CD4-positive, CD25-positive, alpha-beta regulatory T cell (primary cell): ENCODE data around the gene NFKBIA. TPM values are rescaled to one million over a fixed set of nuclear protein-coding genes. Genes with fewer than 3 reads are reported as not detected.

ENCODE experiments used
- ATAC-seq, 2 donors: fragments of 150-1000 bp; cut with Tn5 transposase; one replicate each; pipeline ENCODE4 v1.10.0; 2021; ENCODE audit warnings: low read depth in 2 of 2, moderate number of reproducible peaks in 2 of 2, moderate library complexity in 1 of 2
- DNase-seq, 3 donors: peaks; one replicate each; pipeline versions ENCODE4 v3.0.0 to v3.0.0-alpha.2; 2012 to 2022; ENCODE audit warnings: mixed read lengths in 1 of 3
- H3K27ac ChIP-seq: one replicate; pipeline ENCODE4 v1.7.0; 2013; ENCODE audit warnings: mild to moderate bottlenecking, low read length; ENCODE audit not compliant: insufficient read depth, poor library complexity, severe bottlenecking
- H3K27me3 ChIP-seq: one replicate; pipeline ENCODE4 v1.7.0; 2013; ENCODE audit warnings: low read length; ENCODE audit not compliant: control insufficient read depth, insufficient read depth
- H3K36me3 ChIP-seq: one replicate; pipeline ENCODE4 v1.7.0; 2013; ENCODE audit warnings: mild to moderate bottlenecking, low read length, moderate library complexity; ENCODE audit not compliant: control insufficient read depth, insufficient read depth
- H3K4me1 ChIP-seq: 2 replicates; pipeline ENCODE4 v1.7.0; 2013; ENCODE audit warnings: mild to moderate bottlenecking, low read length; ENCODE audit not compliant: insufficient read depth, control insufficient read depth, poor library complexity, severe bottlenecking
- H3K4me3 ChIP-seq: one replicate; pipeline ENCODE4 v1.7.0; 2013; ENCODE audit warnings: low read depth, mild to moderate bottlenecking, low read length, moderate library complexity
- H3K9me3 ChIP-seq, 2 experiments: 1 replicate in 1 of 2; 2 replicates in 1 of 2; pipeline ENCODE4 v1.7.0; 2013; ENCODE audit warnings: low read length in 2 of 2, mild to moderate bottlenecking in 1 of 2, moderate library complexity in 1 of 2; ENCODE audit not compliant: control insufficient read depth in 2 of 2
- H3K27ac Mint-ChIP-seq, 3 donors: one replicate each; pipeline ENCODE4 v1.8.0; 2020 to 2022; ENCODE audit warnings: mild to moderate bottlenecking in 3 of 3, mixed read lengths in 3 of 3, moderate library complexity in 2 of 3
- H3K27me3 Mint-ChIP-seq: one replicate; pipeline ENCODE4 v1.8.0; 2022; ENCODE audit warnings: mild to moderate bottlenecking, mixed read lengths
- H3K36me3 Mint-ChIP-seq: one replicate; pipeline ENCODE4 v1.8.0; 2020; ENCODE audit warnings: mixed read lengths
- H3K4me1 Mint-ChIP-seq, 4 donors: one replicate each; pipeline ENCODE4 v1.8.0; 2020 to 2022; ENCODE audit warnings: mixed read lengths in 4 of 4, mild to moderate bottlenecking in 1 of 4
- H3K4me3 Mint-ChIP-seq, 4 donors: one replicate each; pipeline ENCODE4 v1.8.0; 2020 to 2022; ENCODE audit warnings: mild to moderate bottlenecking in 4 of 4, mixed read lengths in 4 of 4, moderate library complexity in 3 of 4
- H3K9me3 Mint-ChIP-seq, 7 donors: one replicate each; pipeline ENCODE4 v1.8.0; 2020 to 2022; ENCODE audit warnings: mixed read lengths in 7 of 7, mild to moderate bottlenecking in 3 of 7, moderate library complexity in 2 of 7
- polyA plus RNA-seq, 4 donors: library from polyadenylated mRNA; unstranded; fragments of 300-500 nt; fragmentation: Illumina TruSeq; gene quantifications; one replicate each; pipeline ENCODE4 v1.2.3, GENCODE V29; 2021
- total RNA-seq: library from RNA; stranded (reverse); gene quantifications from one replicate; pipeline ENCODE4 v1.2.3, GENCODE V29; 2022

Gene NFKBIA
- total and polyA plus RNA-seq, 5 donors from 2014 or later, result 210 to 1,380 (median 259) TPM

DNA sequence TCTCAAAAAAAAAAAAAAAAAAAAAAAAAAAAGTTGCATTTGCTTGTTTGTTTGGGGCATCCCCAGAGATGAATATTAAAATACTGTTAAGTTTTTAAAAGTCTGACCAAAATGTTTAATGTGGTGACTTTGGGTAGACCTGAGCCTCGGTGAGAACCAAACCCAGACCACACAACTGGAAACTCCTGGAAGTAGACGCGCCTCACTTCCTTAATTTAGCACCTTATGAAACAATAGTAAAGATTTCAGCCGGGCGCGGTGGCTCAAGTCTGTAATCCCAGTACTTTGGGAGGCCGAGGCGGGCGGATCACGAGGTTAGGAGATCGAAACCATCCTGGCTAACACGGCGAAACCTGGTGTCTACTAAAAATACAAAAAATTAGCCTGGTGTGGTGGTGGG lies 9.3 kb downstream of the NFKBIA start:
- no peak overlapping the region for H3K27ac ChIP-seq
- peaks cover 4% of the 10 kb centered on the region for H3K36me3 ChIP-seq
- DNase-seq, result no peak
- Mint-ChIP-seq H3K27ac (no peak overlapping the region), H3K4me3 (no peak overlapping the region), H3K4me1 (peaks cover 0 to 24% (median 15%) of the 10 kb centered on the region in 4 donors), H3K36me3 (peaks cover 7% of the 10 kb centered on the region), H3K27me3 (no peaks in the 10 kb centered on the region), H3K9me3 (peaks cover 0 to 3% (median 0%) of the 10 kb centered on the region in 7 donors)
- no peaks in the 10 kb centered on the region for H3K9me3 ChIP-seq
- no peaks in the 10 kb centered on the region for H3K27me3 ChIP-seq
- no peak for ATAC-seq
- no peak overlapping the region for H3K4me3 ChIP-seq
- peaks cover 3% of the 10 kb centered on the region for H3K4me1 ChIP-seq

DNA sequence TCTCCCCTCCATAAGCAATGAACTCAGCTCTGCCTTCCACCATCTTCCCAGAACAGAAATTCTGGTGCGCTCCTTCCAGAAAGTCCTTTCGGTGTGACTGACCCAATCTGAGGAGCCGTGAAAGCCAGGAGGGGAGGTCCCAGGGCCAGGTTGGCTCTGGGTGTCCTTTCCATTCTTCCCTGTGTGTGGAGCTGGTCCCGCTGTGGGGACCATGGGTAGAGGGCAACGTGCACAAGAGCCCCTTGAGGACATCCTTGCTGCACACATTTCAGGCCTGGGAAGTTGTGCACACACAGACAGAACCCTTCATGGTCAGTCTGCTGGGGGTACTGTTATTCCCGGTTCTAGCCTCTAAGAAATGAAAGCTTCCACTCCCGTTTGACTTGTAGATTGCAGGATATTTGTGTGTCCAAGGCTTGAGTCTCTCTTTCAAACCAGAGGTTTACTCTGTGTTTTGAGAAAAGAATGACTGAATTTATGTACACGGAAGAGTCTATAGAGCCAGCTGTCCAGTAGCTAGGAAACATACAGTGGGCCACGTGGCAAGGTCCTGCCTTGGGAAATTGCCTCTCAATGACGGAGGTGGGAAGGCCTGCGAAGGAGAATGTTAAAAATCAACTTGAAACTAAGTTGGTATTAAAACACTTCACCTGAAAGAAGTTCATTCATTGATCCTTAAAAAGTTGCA lies 10.1 kb downstream of the NFKBIA start:
- peaks cover 0 to 18% (median 13%) of the 10 kb centered on the region in 4 donors for H3K4me1 Mint-ChIP-seq
- Histone ChIP-seq H3K4me3 (no peak overlapping the region), H3K27ac (no peak overlapping the region), H3K36me3 (no peaks in the 10 kb centered on the region), H3K27me3 (no peaks in the 10 kb centered on the region), H3K9me3 (no peaks in the 10 kb centered on the region), H3K4me1 (no peaks in the 10 kb centered on the region)
- H3K9me3 Mint-ChIP-seq, result peaks cover 0 to 3% (median 0%) of the 10 kb centered on the region in 7 donors
- peak overlapping the region in 1 of 4 donors; percentile 45 for H3K4me3 Mint-ChIP-seq
- no peak for ATAC-seq
- H3K27me3 Mint-ChIP-seq, result no peaks in the 10 kb centered on the region
- no peak for DNase-seq
- H3K27ac Mint-ChIP-seq, result no peak overlapping the region
- H3K36me3 Mint-ChIP-seq, result peaks cover 7% of the 10 kb centered on the region

DNA sequence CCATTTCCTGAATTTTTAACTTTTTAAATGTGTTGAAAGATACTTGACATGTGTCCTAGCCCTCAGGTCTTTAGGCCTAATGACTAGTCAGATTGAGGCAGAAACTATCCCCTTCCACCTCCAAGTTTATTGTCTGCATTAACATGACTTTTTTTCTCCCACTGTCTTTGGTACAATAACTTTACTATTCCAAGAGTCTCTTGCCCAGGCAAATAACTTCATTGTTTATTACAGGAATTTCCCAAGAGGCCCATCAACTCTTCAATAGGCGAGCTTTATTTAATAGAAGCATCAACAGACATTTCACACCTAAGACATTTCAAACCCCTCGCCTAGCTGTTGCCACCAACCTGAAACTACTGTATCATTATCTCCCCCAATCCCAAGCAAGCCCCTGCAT lies 10.7 kb downstream of the NFKBIA start:
- Histone ChIP-seq H3K27ac (no peak overlapping the region), H3K9me3 (no peaks in the 10 kb centered on the region), H3K27me3 (no peaks in the 10 kb centered on the region), H3K4me1 (no peaks in the 10 kb centered on the region), H3K36me3 (no peaks in the 10 kb centered on the region), H3K4me3 (no peak overlapping the region)
- peaks cover 0 to 12% (median 8%) of the 10 kb centered on the region in 4 donors for H3K4me1 Mint-ChIP-seq
- ATAC-seq (no peak), DNase-seq (no peak)
- H3K36me3 Mint-ChIP-seq, result peaks cover 1% of the 10 kb centered on the region
- peak overlapping the region in 1 of 4 donors; percentile 45 for H3K4me3 Mint-ChIP-seq
- no peak overlapping the region for H3K27ac Mint-ChIP-seq
- no peaks in the 10 kb centered on the region for H3K27me3 Mint-ChIP-seq
- no peaks in the 10 kb centered on the region for H3K9me3 Mint-ChIP-seq

DNA sequence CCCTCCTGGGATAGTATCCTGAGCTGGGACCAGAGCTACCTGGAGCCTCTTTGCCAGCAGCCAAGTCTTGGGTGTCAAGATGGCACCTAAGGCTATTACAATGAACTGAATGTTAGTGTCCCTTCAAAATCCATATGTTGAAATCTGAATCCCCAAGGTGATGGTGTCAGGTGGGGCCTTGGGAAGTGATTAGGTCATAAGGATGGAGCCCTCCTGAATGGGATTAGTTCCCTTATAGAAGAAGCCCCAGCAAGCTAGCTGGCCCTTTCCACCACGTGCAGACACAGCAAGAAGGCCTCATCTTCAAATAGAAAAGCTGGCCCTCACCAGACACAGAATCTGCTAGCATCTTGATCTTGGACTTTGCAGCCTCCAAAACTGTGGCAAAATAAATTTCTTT lies 12.4 kb downstream of the NFKBIA start:
- no peaks in the 10 kb centered on the region for H3K9me3 Mint-ChIP-seq
- Histone ChIP-seq H3K9me3 (no peaks in the 10 kb centered on the region), H3K27me3 (no peaks in the 10 kb centered on the region), H3K36me3 (no peaks in the 10 kb centered on the region), H3K4me1 (no peaks in the 10 kb centered on the region), H3K27ac (no peak overlapping the region), H3K4me3 (no peak overlapping the region)
- ATAC-seq (no peak), DNase-seq (no peak)
- no peaks in the 10 kb centered on the region for H3K4me1 Mint-ChIP-seq
- peak overlapping the region in 1 of 3 donors; percentile 31 for H3K27ac Mint-ChIP-seq
- H3K27me3 Mint-ChIP-seq, result no peaks in the 10 kb centered on the region
- no peak overlapping the region for H3K4me3 Mint-ChIP-seq
- no peaks in the 10 kb centered on the region for H3K36me3 Mint-ChIP-seq

DNA sequence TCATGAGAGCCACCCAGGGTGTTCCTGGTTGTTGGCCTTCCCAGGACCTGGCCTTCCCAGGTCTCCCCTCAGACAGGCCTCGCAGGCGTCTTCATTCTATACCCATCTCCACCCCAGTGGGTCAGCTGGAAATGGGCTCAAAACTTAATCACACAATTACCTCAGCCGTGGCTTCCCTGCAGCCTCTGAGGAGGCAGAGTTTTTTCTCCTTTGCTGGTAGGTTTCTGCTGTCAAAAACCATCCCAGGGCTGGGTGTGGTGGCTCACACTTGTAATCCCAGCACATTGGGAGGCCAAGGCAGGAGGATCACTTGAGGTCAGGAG lies 13.2 kb downstream of the NFKBIA start:
- H3K27me3 ChIP-seq, result no peaks in the 10 kb centered on the region
- H3K36me3 Mint-ChIP-seq, result no peaks in the 10 kb centered on the region
- DNase-seq, result no peak
- no peaks in the 10 kb centered on the region for H3K36me3 ChIP-seq
- no peaks in the 10 kb centered on the region for H3K4me1 ChIP-seq
- H3K4me3 Mint-ChIP-seq, result no peak overlapping the region
- H3K27ac Mint-ChIP-seq, result no peak overlapping the region
- H3K9me3 Mint-ChIP-seq, result no peaks in the 10 kb centered on the region
- ATAC-seq, result no peak
- no peaks in the 10 kb centered on the region for H3K27me3 Mint-ChIP-seq
- no peaks in the 10 kb centered on the region for H3K4me1 Mint-ChIP-seq
- no peak overlapping the region for H3K4me3 ChIP-seq
- H3K27ac ChIP-seq, result no peak overlapping the region
- H3K9me3 ChIP-seq, result no peaks in the 10 kb centered on the region

DNA sequence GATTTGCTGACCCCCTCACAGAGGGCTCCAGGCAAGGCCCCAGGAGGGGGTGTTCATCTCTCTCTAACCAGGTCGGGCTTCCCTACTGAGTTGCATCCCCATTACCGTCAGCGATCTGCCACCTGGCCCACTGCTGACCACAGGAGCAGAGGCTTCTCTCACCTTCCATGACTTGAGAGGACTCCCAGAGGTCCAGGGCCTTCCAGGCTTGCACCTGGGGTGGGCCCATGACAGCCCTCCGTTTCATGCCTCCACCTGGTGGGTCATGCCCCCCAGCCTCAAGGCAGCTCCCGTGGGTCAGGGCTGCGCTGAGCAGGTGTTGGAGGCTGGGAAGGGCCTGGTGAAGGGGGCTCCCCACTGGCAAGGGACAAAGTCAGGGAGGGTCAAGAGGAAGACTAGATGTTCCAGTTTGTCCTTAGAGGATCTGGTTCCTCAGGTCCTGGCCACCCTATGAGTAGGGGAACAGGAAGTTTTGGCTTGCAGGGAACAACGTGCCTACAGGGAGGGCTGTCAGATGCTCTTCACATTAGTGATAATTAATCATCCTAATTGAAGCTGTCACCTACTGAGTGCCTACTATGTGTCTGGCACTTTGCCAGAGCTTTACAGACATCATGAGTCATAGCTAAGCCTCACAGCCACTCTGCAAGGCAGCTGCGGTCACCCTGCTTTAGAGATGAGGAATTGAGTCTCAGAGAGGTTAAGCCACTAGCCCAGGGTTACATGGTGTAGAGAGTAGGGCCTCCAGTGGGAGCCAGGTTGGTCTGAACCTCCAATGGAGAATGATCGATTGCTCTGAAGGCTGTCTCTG lies 13.8 kb downstream of the NFKBIA start:
- peak in 1 of 2 donors; percentile 40 for ATAC-seq
- Histone ChIP-seq H3K27ac (no peak overlapping the region), H3K27me3 (no peaks in the 10 kb centered on the region), H3K4me3 (no peak overlapping the region), H3K9me3 (no peaks in the 10 kb centered on the region), H3K4me1 (no peaks in the 10 kb centered on the region), H3K36me3 (no peaks in the 10 kb centered on the region)
- Mint-ChIP-seq H3K4me3 (no peak overlapping the region), H3K27ac (peak overlapping the region in 1 of 3 donors; percentile 83), H3K27me3 (no peaks in the 10 kb centered on the region), H3K4me1 (no peaks in the 10 kb centered on the region), H3K9me3 (no peaks in the 10 kb centered on the region), H3K36me3 (no peaks in the 10 kb centered on the region)
- DNase-seq, result no peak

DNA sequence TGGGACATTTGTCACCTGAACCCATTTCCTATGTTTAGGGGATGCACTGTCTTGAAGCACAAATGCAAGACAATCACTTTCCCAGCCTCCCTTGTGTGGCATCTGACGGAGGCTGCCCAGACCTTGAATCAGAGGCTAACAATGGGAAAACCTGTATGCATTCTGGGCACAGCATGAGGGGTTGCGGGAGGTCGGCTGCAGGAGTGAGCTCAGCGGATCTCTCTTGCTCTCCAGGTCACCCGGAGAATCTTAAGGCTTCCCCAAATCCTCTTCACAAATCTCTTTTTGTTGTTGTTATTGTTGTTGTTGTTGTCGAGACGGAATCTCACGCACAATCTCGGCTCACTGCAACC lies 15.3 kb downstream of the NFKBIA start:
- no peaks in the 10 kb centered on the region for H3K27me3 ChIP-seq
- no peak overlapping the region for H3K27ac ChIP-seq
- no peaks in the 10 kb centered on the region for H3K9me3 ChIP-seq
- Mint-ChIP-seq H3K9me3 (no peaks in the 10 kb centered on the region), H3K27ac (no peak overlapping the region), H3K27me3 (no peaks in the 10 kb centered on the region), H3K4me1 (no peaks in the 10 kb centered on the region), H3K4me3 (no peak overlapping the region), H3K36me3 (no peaks in the 10 kb centered on the region)
- no peak for DNase-seq
- no peaks in the 10 kb centered on the region for H3K4me1 ChIP-seq
- ATAC-seq, result no peak
- no peaks in the 10 kb centered on the region for H3K36me3 ChIP-seq
- no peak overlapping the region for H3K4me3 ChIP-seq
